ENCODE data around the gene PPY. TPM values are rescaled to one million over a fixed set of nuclear protein-coding genes. Genes with fewer than 3 reads are reported as not detected.

The PPY gene
- total RNA-seq, 1 experiment from 2014 or later, result not detected

DNA sequence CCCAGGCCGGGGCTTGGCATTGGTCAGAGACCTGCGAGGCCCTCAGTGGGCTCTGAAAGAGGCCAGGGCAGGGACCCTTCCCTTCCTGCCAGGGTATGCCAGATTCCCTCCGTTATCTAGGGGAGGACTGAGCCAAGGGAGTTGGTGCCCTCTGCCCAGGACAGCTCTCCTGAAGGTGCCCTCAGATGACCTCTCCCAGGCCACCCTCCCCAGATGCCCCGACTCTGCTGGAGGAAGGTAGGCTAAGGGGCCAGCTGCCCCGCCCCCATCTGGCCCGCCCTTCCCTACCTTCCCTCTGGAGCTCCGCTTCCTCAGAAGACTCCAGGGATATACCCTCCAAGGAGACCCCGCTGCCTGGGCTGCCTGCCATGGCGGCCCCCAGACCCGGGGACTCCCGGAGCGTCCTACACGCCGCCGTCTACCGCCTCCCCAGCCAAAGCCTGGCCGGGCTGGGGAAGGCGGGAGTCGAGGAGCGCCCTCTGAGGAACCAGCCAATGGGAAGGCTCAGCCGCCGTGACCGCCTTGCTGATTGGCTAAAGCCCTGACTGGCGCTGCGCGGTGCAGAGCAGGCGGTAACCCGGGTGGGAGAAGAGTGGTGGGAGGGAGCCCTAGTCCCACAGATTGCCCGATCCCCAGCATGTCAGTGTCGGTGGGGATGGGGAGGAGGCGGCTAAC lies 42.0 kb downstream of the PPY start:
- in situ Hi-C loops (cut with HindIII; ENCODE audit: low pct_unique_long_range_greater_than_20kb, low sequenced_read_pairs), result no loop called here
- no peaks in the 10 kb centered on the region; the same call in 1 of the 2 replicates for H3K36me3 ChIP-seq (ENCODE audit: control insufficient read depth, insufficient read depth, low read length)
- peak overlapping the region; percentile 39; the same call in 1 of the 2 replicates for H3K27ac ChIP-seq (ENCODE audit: low read length)
- peak; percentile 18 for DNase-seq (ENCODE audit: low read depth, low spot score)
- no TSS peak for BruUV-seq (replicated peaks)
- intact Hi-C loops (cut with micrococcal nuclease; ENCODE audit: unreplicated experiment), result no loop called here
- POLR2A ChIA-PET, result interaction anchor here (1.0 kb wide), 1 partner anchor 67 kb away, joined by 5 read pairs; no protein-coding TSS in a partner anchor
- H3K27me3 ChIP-seq (ENCODE audit: control insufficient read depth, insufficient read depth, low read length), result no peaks in the 10 kb centered on the region
- ATAC-seq, result peak; percentile 99
- H3K4me3 ChIP-seq (ENCODE audit: low read depth in 2 of 2, low read length in 2 of 2), result peak overlapping the region; percentile 49 to 58
- TF ChIP-seq, protein P1, sequence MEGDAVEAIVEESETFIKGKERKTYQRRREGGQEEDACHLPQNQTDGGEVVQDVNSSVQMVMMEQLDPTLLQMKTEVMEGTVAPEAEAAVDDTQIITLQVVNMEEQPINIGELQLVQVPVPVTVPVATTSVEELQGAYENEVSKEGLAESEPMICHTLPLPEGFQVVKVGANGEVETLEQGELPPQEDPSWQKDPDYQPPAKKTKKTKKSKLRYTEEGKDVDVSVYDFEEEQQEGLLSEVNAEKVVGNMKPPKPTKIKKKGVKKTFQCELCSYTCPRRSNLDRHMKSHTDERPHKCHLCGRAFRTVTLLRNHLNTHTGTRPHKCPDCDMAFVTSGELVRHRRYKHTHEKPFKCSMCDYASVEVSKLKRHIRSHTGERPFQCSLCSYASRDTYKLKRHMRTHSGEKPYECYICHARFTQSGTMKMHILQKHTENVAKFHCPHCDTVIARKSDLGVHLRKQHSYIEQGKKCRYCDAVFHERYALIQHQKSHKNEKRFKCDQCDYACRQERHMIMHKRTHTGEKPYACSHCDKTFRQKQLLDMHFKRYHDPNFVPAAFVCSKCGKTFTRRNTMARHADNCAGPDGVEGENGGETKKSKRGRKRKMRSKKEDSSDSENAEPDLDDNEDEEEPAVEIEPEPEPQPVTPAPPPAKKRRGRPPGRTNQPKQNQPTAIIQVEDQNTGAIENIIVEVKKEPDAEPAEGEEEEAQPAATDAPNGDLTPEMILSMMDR (IDR thresholded peaks at IDR 0.05), result no peak
- TF ChIP-seq SIN3A (IDR thresholded peaks at IDR 0.05; ENCODE audit: borderline replicate concordance, insufficient read depth, low read depth, low read length), result no peak
- no peak for TF ChIP-seq TCF7L2 (IDR thresholded peaks at IDR 0.05; ENCODE audit: low read depth, low read length)
- TF ChIP-seq, protein P2, sequence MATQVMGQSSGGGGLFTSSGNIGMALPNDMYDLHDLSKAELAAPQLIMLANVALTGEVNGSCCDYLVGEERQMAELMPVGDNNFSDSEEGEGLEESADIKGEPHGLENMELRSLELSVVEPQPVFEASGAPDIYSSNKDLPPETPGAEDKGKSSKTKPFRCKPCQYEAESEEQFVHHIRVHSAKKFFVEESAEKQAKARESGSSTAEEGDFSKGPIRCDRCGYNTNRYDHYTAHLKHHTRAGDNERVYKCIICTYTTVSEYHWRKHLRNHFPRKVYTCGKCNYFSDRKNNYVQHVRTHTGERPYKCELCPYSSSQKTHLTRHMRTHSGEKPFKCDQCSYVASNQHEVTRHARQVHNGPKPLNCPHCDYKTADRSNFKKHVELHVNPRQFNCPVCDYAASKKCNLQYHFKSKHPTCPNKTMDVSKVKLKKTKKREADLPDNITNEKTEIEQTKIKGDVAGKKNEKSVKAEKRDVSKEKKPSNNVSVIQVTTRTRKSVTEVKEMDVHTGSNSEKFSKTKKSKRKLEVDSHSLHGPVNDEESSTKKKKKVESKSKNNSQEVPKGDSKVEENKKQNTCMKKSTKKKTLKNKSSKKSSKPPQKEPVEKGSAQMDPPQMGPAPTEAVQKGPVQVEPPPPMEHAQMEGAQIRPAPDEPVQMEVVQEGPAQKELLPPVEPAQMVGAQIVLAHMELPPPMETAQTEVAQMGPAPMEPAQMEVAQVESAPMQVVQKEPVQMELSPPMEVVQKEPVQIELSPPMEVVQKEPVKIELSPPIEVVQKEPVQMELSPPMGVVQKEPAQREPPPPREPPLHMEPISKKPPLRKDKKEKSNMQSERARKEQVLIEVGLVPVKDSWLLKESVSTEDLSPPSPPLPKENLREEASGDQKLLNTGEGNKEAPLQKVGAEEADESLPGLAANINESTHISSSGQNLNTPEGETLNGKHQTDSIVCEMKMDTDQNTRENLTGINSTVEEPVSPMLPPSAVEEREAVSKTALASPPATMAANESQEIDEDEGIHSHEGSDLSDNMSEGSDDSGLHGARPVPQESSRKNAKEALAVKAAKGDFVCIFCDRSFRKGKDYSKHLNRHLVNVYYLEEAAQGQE (IDR thresholded peaks at IDR 0.05; ENCODE audit: insufficient read depth in 1 of 2, low read depth in 2 of 2, low read length in 1 of 2), result no peak
- TF ChIP-seq POLR2AphosphoS5 (IDR thresholded peaks at IDR 0.05; ENCODE audit: low read depth, low read length), result no peak
- CTCF ChIA-PET, result interaction anchor here (0.6 kb wide), 1 partner anchor 207 kb away, joined by 3 read pairs; no protein-coding TSS in a partner anchor
- H3K9me3 ChIP-seq (ENCODE audit: control insufficient read depth, insufficient read depth, low read depth, low read length), result no peaks in the 10 kb centered on the region
- H3K4me1 ChIP-seq (ENCODE audit: control insufficient read depth, insufficient read depth, low read length), result peaks cover 9% of the 10 kb centered on the region

DNA sequence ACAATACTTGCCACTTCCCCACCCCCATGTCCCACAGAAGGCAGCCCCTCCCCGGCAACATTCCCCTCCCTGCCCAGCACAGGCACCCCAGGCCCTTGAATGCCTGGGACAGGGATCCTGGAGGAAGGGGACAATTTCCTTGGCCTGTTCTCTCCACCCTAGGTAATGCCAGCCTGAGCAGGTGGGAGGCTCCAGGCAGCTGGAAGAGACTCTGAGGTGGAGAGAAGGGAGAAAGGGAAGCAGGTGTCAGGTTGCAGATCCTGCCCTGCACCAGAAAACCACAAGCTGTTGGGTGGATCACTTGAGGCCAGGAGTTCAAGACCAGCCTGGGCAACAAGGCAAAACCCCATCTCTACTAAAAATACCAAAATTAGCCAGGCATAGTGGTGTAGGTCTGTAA lies 43.8 kb downstream of the PPY start:
- intact Hi-C loops (cut with micrococcal nuclease; ENCODE audit: unreplicated experiment), result no loop called here
- in situ Hi-C loops (cut with HindIII; ENCODE audit: low pct_unique_long_range_greater_than_20kb, low sequenced_read_pairs), result no loop called here
- ATAC-seq (no peak), DNase-seq (ENCODE audit: low read depth, low spot score) (no peak)
- no peaks in the 10 kb centered on the region for H3K9me3 ChIP-seq (ENCODE audit: control insufficient read depth, insufficient read depth, low read depth, low read length)
- TF ChIP-seq SIN3A (IDR thresholded peaks at IDR 0.05; ENCODE audit: borderline replicate concordance, insufficient read depth, low read depth, low read length), result no peak
- TF ChIP-seq POLR2AphosphoS5 (IDR thresholded peaks at IDR 0.05; ENCODE audit: low read depth, low read length), result no peak
- TF ChIP-seq, protein P1 (IDR thresholded peaks at IDR 0.05), result no peak
- no peak for TF ChIP-seq TCF7L2 (IDR thresholded peaks at IDR 0.05; ENCODE audit: low read depth, low read length)
- POLR2A ChIA-PET, result no interaction called here
- H3K27me3 ChIP-seq (ENCODE audit: control insufficient read depth, insufficient read depth, low read length), result no peaks in the 10 kb centered on the region
- H3K4me3 ChIP-seq (ENCODE audit: low read depth in 2 of 2, low read length in 2 of 2), result no peak overlapping the region
- peaks cover 9% of the 10 kb centered on the region for H3K4me1 ChIP-seq (ENCODE audit: control insufficient read depth, insufficient read depth, low read length)
- no peak overlapping the region for H3K27ac ChIP-seq (ENCODE audit: low read length)
- no peaks in the 10 kb centered on the region; the same call in 1 of the 2 replicates for H3K36me3 ChIP-seq (ENCODE audit: control insufficient read depth, insufficient read depth, low read length)
- CTCF ChIA-PET, result no interaction called here
- BruUV-seq (replicated peaks), result no TSS peak
